HG02885 (cell line): ENCODE results near the gene TRIM67.
"Not testable (repeated sequence)": the region's sequence is repeated elsewhere in the genome, so short reads cannot be mapped to it uniquely, and the experiment has no call there.

Experiments used
- ATAC-seq: cut with Tn5 transposase; IDR thresholded peaks from one replicate; pipeline ENCODE4 v1.9.1; 2021; ENCODE audit warnings: mild to moderate bottlenecking; ENCODE audit not compliant: unreplicated experiment, poor library complexity

The TRIM67 gene

GRCh38 chr1:231161667-231162296, at the start of gene TRIM67:
Gene TRIM67 (plus strand): TSS chr1:231162058. CDS start chr1:231162970, 912 bp downstream.
- ATAC-seq = no peak

DNA sequence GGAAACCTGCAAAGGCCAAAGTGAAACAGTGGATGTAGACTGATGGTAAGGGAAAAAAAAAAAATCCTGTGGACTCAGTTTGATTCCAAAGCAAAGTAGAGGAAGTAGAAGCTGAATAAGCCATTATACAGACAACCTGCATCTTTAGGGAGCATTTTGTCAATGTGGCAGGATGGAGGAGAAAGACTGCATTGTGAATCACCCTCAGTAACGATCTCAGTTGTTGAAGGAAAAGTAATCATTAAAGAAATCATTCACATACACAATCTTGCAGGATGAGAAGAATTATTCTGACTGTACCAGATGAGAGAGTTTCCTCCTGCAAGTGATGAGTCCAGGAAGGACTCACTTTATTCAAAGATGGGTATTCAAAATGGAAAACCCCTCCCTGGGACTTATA, 45.1 kb upstream of the TRIM67 start:
- no peak for ATAC-seq

- ATAC-seq = no peak
These were observed 43.0 kb upstream of the TRIM67 start for GRCh38 chr1:231118704-231119453.

DNA sequence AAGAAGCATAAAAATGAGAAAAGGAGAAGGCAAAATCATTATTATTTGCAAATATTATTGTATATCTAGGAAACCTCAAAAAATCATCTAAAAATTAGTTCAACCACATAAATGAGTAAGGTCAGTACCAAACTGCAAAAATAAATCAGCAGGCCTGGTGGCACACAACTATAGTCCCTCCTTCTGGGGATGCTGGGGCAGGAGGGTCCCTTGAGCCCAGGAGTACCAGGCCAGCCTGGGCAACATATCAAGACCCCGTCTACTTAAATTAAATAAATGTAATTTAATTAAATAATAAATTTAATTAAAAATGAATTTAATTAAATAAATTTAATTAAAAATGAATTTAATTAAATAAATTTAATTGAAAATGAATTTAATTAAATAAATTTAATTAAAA, 40.3 kb upstream of the TRIM67 start:
- ATAC-seq = no peak

GRCh38 chr1:231122143-231122542, 39.7 kb upstream of the TRIM67 start:
- no peak for ATAC-seq

DNA sequence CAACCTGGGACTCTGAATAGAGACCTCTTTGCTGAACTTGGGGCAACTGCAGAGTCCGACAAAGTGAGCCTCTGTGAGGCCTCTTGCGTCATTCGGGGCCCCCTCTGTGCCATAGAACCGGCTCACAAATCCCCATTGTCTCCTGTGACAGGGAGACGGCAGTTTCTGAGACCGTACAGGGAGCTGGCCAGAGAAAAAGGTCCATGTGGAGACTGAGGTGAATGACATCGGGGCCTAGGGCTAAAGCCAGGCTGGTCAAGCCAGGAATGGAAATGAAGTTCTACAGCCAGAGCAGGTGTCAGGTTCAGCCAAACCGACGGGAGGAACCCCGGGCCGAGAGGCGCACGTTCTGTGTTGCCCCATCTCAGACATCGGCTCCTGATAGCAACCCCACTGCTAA, 37.1 kb upstream of the TRIM67 start:
- ATAC-seq = no peak

DNA sequence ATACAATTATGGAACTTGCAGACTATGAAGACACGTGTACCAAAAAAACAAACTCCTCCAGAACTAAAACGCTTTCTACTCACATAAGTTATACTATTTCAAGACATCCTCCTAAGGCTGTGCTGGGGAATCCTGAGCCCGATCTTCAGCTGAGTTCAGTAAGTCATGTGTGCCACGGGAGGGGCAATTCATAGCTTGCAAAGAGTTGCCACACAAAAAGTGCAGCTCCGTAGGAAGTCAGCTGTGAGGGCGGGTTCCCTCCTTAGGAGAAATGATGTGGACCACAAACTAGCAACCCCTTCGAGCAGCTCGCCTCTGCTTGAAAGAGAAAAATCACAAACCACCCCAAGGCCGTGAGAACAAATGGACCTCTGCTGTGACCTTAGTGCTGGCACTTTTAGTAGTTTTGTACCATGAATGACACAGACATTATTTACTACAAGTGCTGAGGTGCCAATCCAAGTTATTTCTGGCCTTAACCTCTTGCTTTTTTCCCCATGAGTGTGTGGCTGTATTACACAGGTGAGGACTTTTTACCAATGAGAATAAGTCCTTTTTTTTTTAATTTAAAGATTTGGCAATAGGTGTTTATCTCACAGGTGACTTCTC, 35.8 kb upstream of the TRIM67 start:
- no peak for ATAC-seq

DNA sequence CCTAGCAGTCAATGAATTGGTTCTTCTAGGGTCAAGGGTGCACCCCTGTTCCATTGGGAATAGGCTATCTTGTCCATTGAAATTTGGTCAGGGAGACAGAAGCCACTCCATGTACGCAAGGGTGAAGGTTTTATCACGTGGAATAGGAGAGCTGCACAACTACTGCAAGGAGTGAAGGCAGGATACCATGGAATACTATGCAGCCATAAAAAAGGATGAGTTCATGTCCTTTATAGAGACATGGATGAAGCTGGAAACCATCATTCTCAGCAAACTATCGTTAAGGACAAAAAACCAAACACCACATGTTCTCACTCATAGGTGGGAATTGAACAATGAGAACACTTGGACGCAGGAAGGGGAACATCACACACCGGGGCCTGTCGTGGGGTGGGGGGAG, 34.8 kb upstream of the TRIM67 start:
- ATAC-seq = not testable (repeated sequence)

GRCh38 chr1:231128471-231128870, 33.4 kb upstream of the TRIM67 start:
- not testable (repeated sequence) for ATAC-seq

DNA sequence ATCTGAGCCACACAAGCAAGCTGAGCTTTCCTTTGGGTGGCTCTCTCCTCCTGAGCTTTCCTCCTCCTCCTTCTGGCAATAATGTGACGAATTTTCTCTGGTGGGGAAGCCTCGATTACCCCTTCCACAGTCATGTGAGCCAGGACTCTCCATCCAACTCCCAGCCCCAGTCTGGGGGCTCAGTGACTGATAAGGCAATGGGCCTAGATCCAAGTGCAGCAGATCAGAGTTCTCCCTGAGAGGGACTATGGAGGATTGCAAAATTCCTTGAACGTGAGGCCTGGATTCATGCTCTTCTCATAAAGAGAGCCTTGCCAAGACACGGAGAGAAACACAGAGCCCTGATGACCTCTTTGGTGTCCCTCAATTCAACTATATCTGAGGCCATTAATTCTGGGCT, 31.3 kb upstream of the TRIM67 start:
- no peak for ATAC-seq

- ATAC-seq = not testable (repeated sequence)
These were observed 29.3 kb upstream of the TRIM67 start for GRCh38 chr1:231132591-231132990.

GRCh38 chr1:231134624-231135023, 27.2 kb upstream of the TRIM67 start:
- no peak for ATAC-seq

DNA sequence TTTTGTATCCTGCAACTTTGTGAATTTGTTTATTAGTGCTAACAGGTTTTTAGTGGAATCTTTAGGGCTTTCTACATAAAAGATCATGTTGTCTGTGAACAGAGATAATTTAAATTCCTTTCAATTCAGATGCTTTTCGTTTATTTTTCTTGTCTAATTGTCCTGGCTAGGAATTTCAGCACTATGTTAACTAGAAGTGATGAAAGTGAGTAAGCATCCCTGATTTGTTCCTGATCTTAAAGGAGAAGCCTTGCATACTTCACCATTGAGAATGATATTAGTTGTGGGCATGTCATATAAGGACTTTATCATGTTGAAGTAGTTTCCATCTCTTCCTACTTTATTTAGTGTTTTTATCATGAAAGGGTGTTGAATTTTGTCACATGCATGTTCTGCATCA, 23.6 kb upstream of the TRIM67 start:
- ATAC-seq = no peak

GRCh38 chr1:231139125-231139649, 22.7 kb upstream of the TRIM67 start:
- no peak for ATAC-seq

DNA sequence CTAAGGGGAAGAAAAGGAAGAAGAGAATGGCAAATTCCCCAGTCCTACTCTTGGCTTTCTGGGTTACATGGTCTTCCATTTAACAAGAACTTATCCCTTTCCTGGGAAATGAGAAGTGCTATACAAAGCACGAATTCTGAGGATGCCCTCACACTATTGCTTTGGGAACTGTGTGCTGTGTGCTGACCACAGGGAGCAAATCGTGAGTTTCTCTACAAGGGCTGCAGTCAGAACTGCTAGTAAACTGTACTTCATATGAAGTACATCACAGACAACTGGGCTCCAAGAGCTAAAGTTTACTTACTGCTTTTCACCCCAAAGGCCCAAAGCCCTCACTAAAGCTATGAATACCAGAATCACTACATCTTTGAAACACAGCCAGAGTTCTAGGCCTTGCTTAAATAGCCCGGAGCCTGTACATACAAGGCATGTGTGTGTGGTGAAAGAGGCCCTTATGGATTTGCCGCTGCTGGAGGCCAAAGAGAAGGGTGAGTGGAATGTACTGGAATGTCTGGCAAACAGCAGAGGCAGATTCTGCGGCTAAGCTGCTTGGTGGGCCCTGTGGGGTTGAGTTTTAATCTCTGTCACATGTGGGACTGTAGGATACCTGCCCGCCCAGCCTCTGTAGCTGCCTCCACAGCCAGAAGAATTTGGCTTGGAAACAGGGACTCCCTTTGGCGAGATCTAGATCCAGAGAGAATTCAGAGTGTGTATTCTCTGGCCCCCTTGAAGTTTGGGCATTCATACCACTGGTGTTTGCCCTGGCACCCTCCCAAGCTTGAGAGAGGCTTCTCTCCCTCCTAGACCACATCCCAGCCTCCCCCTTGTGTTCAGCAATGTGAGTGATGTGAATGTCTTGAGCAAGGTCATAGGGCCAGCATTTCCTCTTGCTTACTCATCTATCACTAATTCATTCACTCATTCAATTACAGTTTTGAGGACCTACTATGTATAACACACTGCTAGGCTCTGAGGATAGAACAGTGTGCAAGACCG, 21.9 kb upstream of the TRIM67 start:
- no peak for ATAC-seq

- ATAC-seq = no peak
These were observed 17.3 kb upstream of the TRIM67 start for GRCh38 chr1:231144416-231145193.

GRCh38 chr1:231147896-231148295, 14.0 kb upstream of the TRIM67 start:
- no peak for ATAC-seq

DNA sequence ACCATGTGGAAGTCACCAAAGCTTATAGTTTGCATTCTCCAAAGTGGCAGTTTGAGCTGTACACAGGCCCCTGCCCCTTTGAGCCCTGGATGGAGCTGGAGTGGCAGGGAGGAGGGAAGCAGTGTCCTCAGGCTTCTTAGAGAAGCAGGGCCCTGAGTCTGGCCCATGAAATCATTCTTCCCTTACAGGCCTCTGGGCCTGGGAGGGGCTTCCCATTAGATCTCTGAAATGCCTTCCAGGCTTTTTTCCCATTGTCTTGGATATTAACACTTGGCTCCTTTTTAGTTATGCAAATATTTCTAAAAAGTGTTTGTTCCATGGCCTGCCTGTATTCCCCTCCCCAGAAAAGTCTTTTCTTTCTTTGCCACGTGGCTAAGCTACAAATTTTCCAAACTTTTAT, 10.0 kb upstream of the TRIM67 start:
- ATAC-seq = no peak

DNA sequence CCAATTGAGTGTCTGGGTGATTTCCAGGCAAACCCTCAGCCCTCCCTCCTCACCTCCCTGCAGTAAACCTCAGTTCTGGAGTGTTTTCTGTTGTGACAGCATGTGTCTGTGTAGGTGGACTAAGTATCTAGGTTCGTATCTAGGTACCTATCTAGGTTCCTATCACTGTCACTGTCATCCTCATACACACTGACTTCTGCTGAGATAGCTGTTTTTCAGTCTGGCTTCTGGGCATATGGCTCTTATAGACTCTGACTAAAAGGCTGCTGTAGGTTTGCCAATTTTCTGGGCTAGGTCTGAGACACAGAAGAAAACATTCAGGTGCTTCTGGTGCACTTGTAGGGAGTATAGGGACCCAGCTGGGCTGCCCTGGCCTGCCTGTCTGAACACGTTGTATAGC, 8.1 kb upstream of the TRIM67 start:
- ATAC-seq = no peak
